ENCODE results near the gene QSOX2.

QSOX2 gene

GRCh38 chr9:136264441-136265405 lies 19.1 kb upstream of the QSOX2 start:
- no peak for DNase-seq

- no peak for DNase-seq
Measured at GRCh38 chr9:136264031-136264430, 18.4 kb upstream of the QSOX2 start.

GRCh38 chr9:136262671-136263178 lies 17.1 kb upstream of the QSOX2 start:
- DNase-seq, result no peak

- no peak for DNase-seq
Measured at GRCh38 chr9:136261686-136262430, 16.2 kb upstream of the QSOX2 start.

- no peak for DNase-seq
Measured at GRCh38 chr9:136260936-136261472, 15.4 kb upstream of the QSOX2 start.

- DNase-seq, result no peak
Measured at GRCh38 chr9:136260521-136260920, 14.9 kb upstream of the QSOX2 start.

GRCh38 chr9:136259836-136260235 lies 14.2 kb upstream of the QSOX2 start:
- no peak for DNase-seq

- no peak for DNase-seq
Measured at GRCh38 chr9:136259517-136259813, 13.9 kb upstream of the QSOX2 start.

GRCh38 chr9:136258786-136259516 lies 13.3 kb upstream of the QSOX2 start:
- DNase-seq, result no peak

DNA sequence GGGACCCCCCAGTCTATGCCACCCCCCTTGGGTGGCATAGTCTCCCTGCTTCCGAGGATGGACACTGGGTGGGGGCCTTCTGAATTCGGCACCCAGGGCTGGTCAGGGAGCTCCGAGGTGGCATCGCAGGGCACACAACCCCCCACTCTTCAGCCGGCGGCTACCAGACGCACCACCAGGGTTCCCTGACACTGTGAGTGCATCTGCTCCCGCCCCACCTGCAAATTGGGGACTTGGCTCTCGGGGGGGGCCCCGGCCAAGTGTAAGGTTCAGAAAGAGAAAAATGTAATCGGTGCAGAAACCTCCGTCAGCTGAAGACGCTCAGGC lies 12.7 kb upstream of the QSOX2 start:
- DNase-seq, result no peak

DNA sequence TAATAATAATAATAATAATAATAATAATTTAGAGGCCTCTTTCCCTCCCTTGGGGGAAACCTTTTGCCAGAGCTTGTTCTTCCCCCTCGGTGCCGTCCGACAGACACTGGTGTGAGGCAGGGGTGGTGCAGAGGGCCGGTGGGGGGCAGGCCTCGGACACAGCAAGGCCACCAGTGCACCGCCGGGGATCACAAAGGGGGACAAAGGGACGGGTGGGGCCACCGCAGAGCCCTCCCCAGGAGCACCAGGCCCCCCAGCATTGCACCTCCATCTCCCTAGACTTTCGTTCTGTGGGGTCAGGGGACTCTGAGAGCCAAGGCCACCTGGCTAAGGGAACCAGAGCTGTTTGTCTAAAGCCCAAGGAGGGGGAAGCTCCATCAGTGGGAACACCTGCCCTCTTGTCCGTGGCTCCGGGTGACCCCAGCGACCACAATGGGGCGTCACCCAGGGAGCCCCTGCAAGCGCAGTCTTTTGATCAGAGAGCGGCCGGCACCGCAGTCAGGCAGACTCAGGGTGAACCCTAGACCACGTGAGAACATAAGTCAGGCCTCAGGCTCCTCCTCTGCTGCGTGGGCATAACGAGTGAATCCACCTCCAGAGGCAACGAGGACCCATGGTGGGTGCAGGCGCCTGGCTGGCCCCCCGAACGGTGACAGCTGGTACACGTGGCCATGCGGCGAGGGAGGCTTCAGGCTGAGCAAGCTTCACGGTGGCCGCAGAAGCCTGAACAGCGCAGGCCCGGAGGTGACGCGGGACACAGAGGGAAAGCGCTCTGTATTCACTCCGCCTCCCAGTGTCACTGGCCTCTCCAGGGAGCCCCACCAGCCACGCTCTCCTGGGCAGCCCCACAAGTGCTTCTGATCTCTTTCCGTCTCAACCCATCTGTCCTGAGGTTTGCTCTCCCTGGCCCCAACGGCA lies 12.0 kb upstream of the QSOX2 start:
- DNase-seq, result no peak

DNA sequence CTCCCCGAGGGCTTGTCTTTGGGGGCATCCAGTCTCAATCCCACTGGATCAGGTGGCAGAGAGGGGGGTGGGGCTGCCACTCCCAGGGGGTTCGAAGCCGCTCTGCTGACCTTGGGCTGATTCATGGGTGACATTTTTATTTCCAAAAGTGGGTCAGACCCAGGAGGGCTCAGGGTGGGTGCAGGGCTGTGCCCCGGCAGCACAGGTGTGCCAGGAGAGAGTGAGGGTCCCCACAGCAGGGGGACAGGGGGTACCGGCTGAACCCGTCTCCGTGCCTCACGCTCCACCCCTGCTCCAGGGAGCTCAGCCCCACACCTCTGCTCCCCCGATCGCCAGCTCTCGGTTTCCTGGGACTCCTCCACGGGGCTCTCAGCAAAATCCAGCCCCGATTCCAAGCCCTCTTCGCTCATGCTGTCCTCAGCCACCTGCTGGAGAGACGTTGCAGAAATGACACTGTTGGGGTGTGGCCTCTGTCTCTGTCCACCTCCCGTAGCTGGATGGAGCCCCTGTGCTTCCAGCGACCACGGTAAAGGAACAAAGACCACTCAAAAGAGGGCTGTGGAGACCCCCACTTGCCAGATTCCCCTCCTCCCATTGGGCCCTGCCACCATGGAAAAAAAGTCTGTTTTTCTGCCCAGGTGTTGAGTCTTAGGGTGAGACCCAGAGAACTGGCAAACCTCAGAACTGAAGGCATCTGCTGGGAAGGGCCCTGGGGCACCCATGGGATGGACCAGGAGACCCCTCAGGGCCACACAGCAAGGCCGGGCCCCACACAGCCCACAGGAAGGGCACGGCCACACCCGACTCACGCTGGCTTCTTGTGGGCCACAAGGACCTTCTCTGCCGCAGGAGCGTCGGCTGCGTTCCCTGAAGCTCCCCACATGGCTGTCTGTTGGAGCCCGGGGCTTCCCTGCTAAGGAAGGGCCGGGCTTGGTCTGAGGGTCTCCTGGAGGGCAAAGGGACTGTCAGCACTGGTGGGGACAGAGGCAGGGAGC lies 10.6 kb upstream of the QSOX2 start:
- DNase-seq, result no peak

DNA sequence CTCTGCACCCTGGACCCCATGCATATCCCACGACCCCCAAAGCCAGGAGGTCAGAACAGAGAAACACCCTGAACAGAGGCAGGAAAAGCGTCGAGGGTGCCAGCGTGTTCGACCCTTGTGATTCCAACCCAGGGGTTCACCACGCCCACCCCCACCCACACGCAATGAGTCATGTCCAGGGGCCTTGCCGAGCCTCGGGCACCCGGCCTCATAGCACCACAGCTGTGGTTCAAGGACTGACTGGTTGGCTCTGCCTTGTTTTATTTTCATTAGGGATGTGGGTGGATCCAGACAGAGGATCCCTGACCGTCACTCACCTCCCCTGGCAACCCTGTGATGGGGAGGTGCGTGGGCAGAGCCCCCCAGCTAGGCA lies 9.5 kb upstream of the QSOX2 start:
- DNase-seq, result no peak

DNA sequence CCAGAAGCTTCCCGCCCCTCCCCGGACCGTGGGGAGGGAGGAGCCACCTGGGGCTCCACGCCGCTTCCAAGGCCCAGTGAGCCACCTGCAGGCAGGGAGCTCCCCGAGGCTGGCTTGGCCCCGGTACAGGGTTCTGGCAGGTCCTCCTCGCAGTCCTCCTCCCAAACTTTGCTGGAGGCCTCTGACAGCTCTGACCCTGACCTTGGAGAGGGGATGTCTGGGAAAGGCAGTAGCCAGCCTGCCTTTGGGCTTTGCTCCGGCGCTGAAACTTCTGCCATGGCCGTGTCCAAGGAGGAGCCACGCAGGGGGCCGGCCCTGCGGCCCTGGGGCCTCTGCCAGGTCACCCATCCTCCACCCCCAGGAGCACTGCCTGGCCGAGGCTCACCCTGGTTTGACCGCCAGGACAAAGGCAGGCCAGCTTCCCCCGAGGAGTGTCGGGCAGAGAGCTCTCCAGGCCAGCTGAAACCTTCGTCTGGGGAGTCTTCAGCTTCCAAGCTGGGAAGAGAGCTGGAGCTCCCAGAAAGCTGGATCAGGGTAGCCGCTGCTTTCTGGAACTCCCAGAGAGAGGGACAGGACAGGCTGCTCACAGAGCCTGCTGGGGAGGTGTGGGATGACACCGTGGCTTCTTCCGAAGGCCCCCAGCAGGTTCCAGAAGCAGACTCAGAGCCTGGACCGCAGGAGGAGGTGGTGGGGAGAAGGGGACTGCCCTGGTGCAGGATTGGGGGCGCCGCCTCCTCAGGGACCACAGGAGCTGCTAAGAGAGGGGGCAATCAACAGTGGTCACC lies 9.0 kb upstream of the QSOX2 start:
- no peak for DNase-seq

- DNase-seq, result no peak
Measured at GRCh38 chr9:136253246-136254130, 7.9 kb upstream of the QSOX2 start.

DNA sequence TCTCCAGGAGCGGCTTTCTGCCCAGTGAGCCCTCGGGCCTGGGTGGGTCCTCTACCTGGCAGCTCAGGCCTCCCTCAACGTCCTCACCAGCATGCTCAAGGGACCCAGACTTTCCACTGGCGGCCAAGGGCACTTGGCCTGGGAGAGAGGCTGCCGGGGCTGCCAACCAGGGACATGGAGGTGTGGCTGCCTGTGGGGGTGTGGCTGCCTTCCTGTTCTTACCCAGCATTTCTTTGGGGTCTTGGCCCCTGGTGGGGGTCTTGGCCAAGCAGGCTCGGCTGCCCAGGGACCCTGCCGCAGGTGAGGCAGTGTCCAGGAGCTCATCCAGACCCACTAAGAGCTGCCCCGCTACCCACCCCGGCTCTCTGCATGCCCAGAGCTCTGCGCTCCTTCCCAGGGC lies 7.2 kb upstream of the QSOX2 start:
- DNase-seq, result no peak

DNA sequence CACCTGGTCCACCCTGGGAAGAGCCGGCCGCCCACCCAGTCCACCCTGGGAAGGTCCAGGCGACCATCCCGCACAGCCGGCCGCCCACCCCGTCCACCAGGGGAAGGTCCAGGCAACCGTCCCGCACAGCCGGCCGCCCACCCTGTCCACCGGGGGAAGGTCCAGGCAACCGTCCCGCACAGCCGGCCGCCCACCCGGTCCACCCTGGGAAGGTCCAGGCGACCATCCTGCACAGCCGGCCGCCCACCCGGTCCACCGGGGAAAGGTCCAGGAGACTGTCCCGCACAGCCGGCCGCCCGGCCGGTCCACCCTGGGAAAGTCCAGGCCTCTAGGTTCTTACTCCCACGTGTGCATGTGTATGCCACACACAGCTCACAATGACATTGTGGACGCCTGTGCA lies 6.7 kb upstream of the QSOX2 start:
- DNase-seq, result no peak

DNA sequence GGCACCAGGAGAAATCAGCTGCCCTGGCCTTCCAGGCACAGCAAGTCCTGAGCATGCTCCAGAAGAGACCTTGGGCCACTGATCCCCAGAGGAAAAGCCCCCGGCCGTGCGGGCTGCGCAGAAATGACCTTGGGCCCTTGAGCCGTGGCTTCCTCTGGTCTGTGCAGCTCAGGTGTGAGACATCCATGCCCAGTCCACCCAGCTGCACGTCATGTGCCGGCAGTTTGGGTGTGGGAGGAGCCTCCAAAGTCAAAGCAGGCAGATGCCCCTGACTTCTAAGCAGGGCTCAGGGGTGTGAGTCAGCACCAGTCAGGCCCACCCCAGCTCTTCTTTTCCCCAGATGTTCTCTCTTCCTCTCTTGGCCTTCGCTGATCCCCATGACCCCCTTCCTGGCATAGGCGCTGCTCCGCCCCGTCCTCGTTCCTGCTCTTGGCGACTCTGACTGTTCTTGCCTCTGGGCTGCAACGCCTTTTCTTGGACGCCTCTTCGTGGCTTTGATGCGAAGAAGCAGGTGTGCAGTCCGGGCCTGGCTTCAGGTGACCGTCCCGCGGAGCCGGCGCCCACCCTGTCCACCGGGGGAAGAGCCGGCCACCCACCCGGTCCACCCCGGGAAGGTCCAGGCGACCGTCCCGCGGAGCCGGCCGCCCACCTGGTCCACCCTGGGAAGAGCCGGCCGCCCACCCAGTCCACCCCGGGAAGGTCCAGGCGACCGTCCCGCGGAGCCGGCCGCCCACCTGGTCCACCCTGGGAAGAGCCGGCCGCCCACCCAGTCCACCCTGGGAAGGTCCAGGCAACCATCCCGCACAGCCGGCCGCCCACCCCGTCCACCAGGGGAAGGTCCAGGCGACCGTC lies 5.9 kb upstream of the QSOX2 start:
- DNase-seq, result no peak
